ENCODE data around the gene NQO1. TPM values are rescaled to one million over a fixed set of nuclear protein-coding genes. Genes with fewer than 3 reads are reported as not detected.
A peak's percentile ranks its signal among the peaks of the same experiment; 100 is the strongest.
"Not testable (repeated sequence)": the region's sequence is repeated elsewhere in the genome, so short reads cannot be mapped to it uniquely, and the experiment has no call there.

Gene NQO1
- total and polyA plus RNA-seq, 3 experiments from 2014 or later: 3.1 to 16.9 (median 16.0) TPM

- Histone ChIP-seq H3K4me3 (ENCODE audit: low read length) (no peak overlapping the region), H3K27ac (ENCODE audit: low read depth, low read length) (no peak overlapping the region), H3K36me3 (ENCODE audit: insufficient read depth, low read length) (peaks cover 36% of the 10 kb centered on the region), H3K9me3 (ENCODE audit: low read length) (no peaks in the 10 kb centered on the region), H3K4me1 (ENCODE audit: insufficient read depth, low read length) (no peaks in the 10 kb centered on the region), H3K27me3 (ENCODE audit: insufficient read depth, low read length, poor library complexity, severe bottlenecking) (no peaks in the 10 kb centered on the region)
- no peak overlapping the region for H3K4me3 Mint-ChIP-seq
- no peaks in the 10 kb centered on the region for H3K27me3 Mint-ChIP-seq
- no peaks in the 10 kb centered on the region for H3K9me3 Mint-ChIP-seq
- peaks cover 4 to 63% (median 20%) of the 10 kb centered on the region in 3 donors for H3K36me3 Mint-ChIP-seq
- CTCF ChIA-PET: interaction anchor here (0.5 to 2.7 kb wide), 4 partner anchors 8 to 33 kb away, joined by 3 to 8 read pairs (median 4); partner anchors contain the start of gene NOB1
- no peak for DNase-seq
- no peak overlapping the region for H3K27ac Mint-ChIP-seq
- no peaks in the 10 kb centered on the region for H3K4me1 Mint-ChIP-seq
- POLR2A ChIA-PET: no interaction called here
Measured at GRCh38 chr16:69741519-69741918, 15.2 kb upstream of the NQO1 start.

- Mint-ChIP-seq H3K36me3 (no peaks in the 10 kb centered on the region), H3K9me3 (no peaks in the 10 kb centered on the region), H3K4me3 (no peak overlapping the region), H3K27me3 (no peaks in the 10 kb centered on the region), H3K27ac (no peak overlapping the region), H3K4me1 (peaks cover 1 to 10% (median 1%) of the 10 kb centered on the region in 3 donors)
- Histone ChIP-seq H3K27ac (ENCODE audit: low read depth, low read length) (no peak overlapping the region), H3K27me3 (ENCODE audit: insufficient read depth, low read length, poor library complexity, severe bottlenecking) (no peaks in the 10 kb centered on the region), H3K36me3 (ENCODE audit: insufficient read depth, low read length) (no peaks in the 10 kb centered on the region), H3K4me3 (ENCODE audit: low read length) (no peak overlapping the region), H3K9me3 (ENCODE audit: low read length) (no peaks in the 10 kb centered on the region), H3K4me1 (ENCODE audit: insufficient read depth, low read length) (peaks cover 6% of the 10 kb centered on the region)
- POLR2A ChIA-PET: no interaction called here
- CTCF ChIA-PET: interaction anchor here (0.7 to 1.5 kb wide), 2 partner anchors 23 to 27 kb away, joined by 3 to 4 read pairs; no protein-coding TSS in a partner anchor
- DNase-seq: no peak
Measured at GRCh38 chr16:69732101-69732500, 5.7 kb upstream of the NQO1 start.

GRCh38 chr16:69731280-69731679 lies 4.9 kb upstream of the NQO1 start:
- H3K4me1 ChIP-seq (ENCODE audit: insufficient read depth, low read length): peaks cover 11% of the 10 kb centered on the region
- H3K9me3 ChIP-seq (ENCODE audit: low read length); POLR2A ChIA-PET; H3K9me3 Mint-ChIP-seq; H3K27me3 Mint-ChIP-seq; H3K27ac ChIP-seq (ENCODE audit: low read depth, low read length); H3K4me3 ChIP-seq (ENCODE audit: low read length); DNase-seq; H3K36me3 Mint-ChIP-seq; H3K4me3 Mint-ChIP-seq; H3K36me3 ChIP-seq (ENCODE audit: insufficient read depth, low read length); H3K27ac Mint-ChIP-seq; H3K27me3 ChIP-seq (ENCODE audit: insufficient read depth, low read length, poor library complexity, severe bottlenecking): not testable (repeated sequence)
- peaks cover 10 to 18% (median 10%) of the 10 kb centered on the region in 3 donors for H3K4me1 Mint-ChIP-seq
- CTCF ChIA-PET: interaction anchor here (1.5 to 1.7 kb wide), 2 partner anchors 22 to 23 kb away, joined by 4 to 5 read pairs; partner anchors contain the start of gene NOB1

GRCh38 chr16:69729030-69729429 lies 2.7 kb upstream of the NQO1 start:
- peaks cover 16% of the 10 kb centered on the region for H3K4me1 ChIP-seq (ENCODE audit: insufficient read depth, low read length)
- not testable (repeated sequence) for H3K4me3 Mint-ChIP-seq; H3K27ac ChIP-seq (ENCODE audit: low read depth, low read length); H3K4me3 ChIP-seq (ENCODE audit: low read length); H3K27me3 ChIP-seq (ENCODE audit: insufficient read depth, low read length, poor library complexity, severe bottlenecking); H3K9me3 ChIP-seq (ENCODE audit: low read length); H3K36me3 ChIP-seq (ENCODE audit: insufficient read depth, low read length); H3K27me3 Mint-ChIP-seq; H3K36me3 Mint-ChIP-seq; DNase-seq; H3K9me3 Mint-ChIP-seq
- peak overlapping the region in 1 of 8 donors; percentile 54 for H3K27ac Mint-ChIP-seq
- CTCF ChIA-PET: interaction anchor here (8.2 kb wide), 1 partner anchor 26 kb away, joined by 58 read pairs; the partner anchor contains the start of gene NOB1
- POLR2A ChIA-PET: interaction anchor here (0.7 kb wide), 1 partner anchor 28 kb away, joined by 3 read pairs; no protein-coding TSS in a partner anchor
- peaks cover 16 to 31% (median 17%) of the 10 kb centered on the region in 3 donors for H3K4me1 Mint-ChIP-seq

GRCh38 chr16:69727916-69728270 lies 1.5 kb upstream of the NQO1 start:
- Mint-ChIP-seq H3K4me1 (peaks cover 16 to 31% (median 17%) of the 10 kb centered on the region in 3 donors), H3K27ac (peak overlapping the region in 2 of 8 donors; percentile 54 to 66), H3K4me3 (peak overlapping the region in 3 of 7 donors; percentile 13 to 33 (median 32)), H3K36me3 (peaks cover 0 to 4% (median 0%) of the 10 kb centered on the region in 3 donors), H3K9me3 (no peaks in the 10 kb centered on the region), H3K27me3 (no peaks in the 10 kb centered on the region)
- Histone ChIP-seq H3K27me3 (ENCODE audit: insufficient read depth, low read length, poor library complexity, severe bottlenecking) (no peaks in the 10 kb centered on the region), H3K27ac (ENCODE audit: low read depth, low read length) (peak overlapping the region; percentile 68), H3K4me3 (ENCODE audit: low read length) (no peak overlapping the region), H3K36me3 (ENCODE audit: insufficient read depth, low read length) (no peaks in the 10 kb centered on the region), H3K4me1 (ENCODE audit: insufficient read depth, low read length) (peaks cover 16% of the 10 kb centered on the region), H3K9me3 (ENCODE audit: low read length) (no peaks in the 10 kb centered on the region)
- no peak for DNase-seq
- ChIA-PET CTCF (interaction anchor here (4.6 to 8.2 kb wide), 2 partner anchors 18 to 27 kb away, joined by 16 to 58 read pairs; partner anchors contain the start of gene NOB1), POLR2A (interaction anchor here (0.7 to 2.8 kb wide), 3 partner anchors 26 to 372 kb away, joined by 3 to 19 read pairs (median 3); partner anchors contain the start of genes NOB1 and WWP2)

- H3K27ac Mint-ChIP-seq: peak overlapping the region; percentile 72 to 96 (median 92)
- no peaks in the 10 kb centered on the region for H3K27me3 Mint-ChIP-seq
- DNase-seq: no peak
- no peaks in the 10 kb centered on the region for H3K9me3 Mint-ChIP-seq
- ChIA-PET POLR2A (interaction anchor here (0.5 to 2.8 kb wide), 4 partner anchors 28 to 126 kb away, joined by 3 to 19 read pairs (median 4); partner anchors contain the start of gene NOB1), CTCF (interaction anchor here (4.6 to 8.2 kb wide), 2 partner anchors 15 to 29 kb away, joined by 16 to 58 read pairs; partner anchors contain the start of gene NOB1)
- Histone ChIP-seq H3K4me1 (ENCODE audit: insufficient read depth, low read length) (peaks cover 16% of the 10 kb centered on the region), H3K36me3 (ENCODE audit: insufficient read depth, low read length) (no peaks in the 10 kb centered on the region), H3K4me3 (ENCODE audit: low read length) (peak overlapping the region; percentile 74), H3K9me3 (ENCODE audit: low read length) (no peaks in the 10 kb centered on the region), H3K27me3 (ENCODE audit: insufficient read depth, low read length, poor library complexity, severe bottlenecking) (no peaks in the 10 kb centered on the region), H3K27ac (ENCODE audit: low read depth, low read length) (peak overlapping the region; percentile 74)
- peaks cover 16 to 31% (median 17%) of the 10 kb centered on the region in 3 donors for H3K4me1 Mint-ChIP-seq
- peak overlapping the region; percentile 83 to 96 (median 93) for H3K4me3 Mint-ChIP-seq
- H3K36me3 Mint-ChIP-seq: peaks cover 0 to 4% (median 0%) of the 10 kb centered on the region in 3 donors
Measured at GRCh38 chr16:69725480-69726312, 664 bp downstream of the NQO1 start.

- peak overlapping the region in 4 of 8 donors; percentile 27 to 66 (median 55) for H3K27ac Mint-ChIP-seq
- no peaks in the 10 kb centered on the region for H3K27me3 ChIP-seq (ENCODE audit: insufficient read depth, low read length, poor library complexity, severe bottlenecking)
- no peak overlapping the region for H3K27ac ChIP-seq (ENCODE audit: low read depth, low read length)
- ChIA-PET CTCF (interaction anchor here (0.8 to 8.2 kb wide), 3 partner anchors 15 to 30 kb away, joined by 3 to 58 read pairs (median 16); partner anchors contain the start of gene NOB1), POLR2A (interaction anchor here (0.5 to 0.9 kb wide), 2 partner anchors 37 to 122 kb away, joined by 3 read pairs; partner anchors contain the start of gene WWP2)
- no peaks in the 10 kb centered on the region for H3K36me3 ChIP-seq (ENCODE audit: insufficient read depth, low read length)
- no peak for DNase-seq
- peaks cover 0 to 4% (median 0%) of the 10 kb centered on the region in 3 donors for H3K36me3 Mint-ChIP-seq
- H3K4me3 ChIP-seq (ENCODE audit: low read length): no peak overlapping the region
- peaks cover 16 to 31% (median 17%) of the 10 kb centered on the region in 3 donors for H3K4me1 Mint-ChIP-seq
- no peaks in the 10 kb centered on the region for H3K27me3 Mint-ChIP-seq
- peak overlapping the region; percentile 20 to 83 (median 45) for H3K4me3 Mint-ChIP-seq
- peaks cover 16% of the 10 kb centered on the region for H3K4me1 ChIP-seq (ENCODE audit: insufficient read depth, low read length)
- H3K9me3 ChIP-seq (ENCODE audit: low read length): no peaks in the 10 kb centered on the region
- no peaks in the 10 kb centered on the region for H3K9me3 Mint-ChIP-seq
Measured at GRCh38 chr16:69724981-69725479, 1.3 kb downstream of the NQO1 start.

Measured in CD8-positive, alpha-beta memory T cell (primary cell).